GM18870 (cell line): Measurements from ENCODE around the gene WSB1.

Experiments
- ATAC-seq: cut with Tn5 transposase; IDR thresholded peaks from one replicate; pipeline ENCODE4 v1.9.1; 2021; ENCODE audit warnings: moderate library complexity; ENCODE audit not compliant: unreplicated experiment

WSB1 gene

DNA sequence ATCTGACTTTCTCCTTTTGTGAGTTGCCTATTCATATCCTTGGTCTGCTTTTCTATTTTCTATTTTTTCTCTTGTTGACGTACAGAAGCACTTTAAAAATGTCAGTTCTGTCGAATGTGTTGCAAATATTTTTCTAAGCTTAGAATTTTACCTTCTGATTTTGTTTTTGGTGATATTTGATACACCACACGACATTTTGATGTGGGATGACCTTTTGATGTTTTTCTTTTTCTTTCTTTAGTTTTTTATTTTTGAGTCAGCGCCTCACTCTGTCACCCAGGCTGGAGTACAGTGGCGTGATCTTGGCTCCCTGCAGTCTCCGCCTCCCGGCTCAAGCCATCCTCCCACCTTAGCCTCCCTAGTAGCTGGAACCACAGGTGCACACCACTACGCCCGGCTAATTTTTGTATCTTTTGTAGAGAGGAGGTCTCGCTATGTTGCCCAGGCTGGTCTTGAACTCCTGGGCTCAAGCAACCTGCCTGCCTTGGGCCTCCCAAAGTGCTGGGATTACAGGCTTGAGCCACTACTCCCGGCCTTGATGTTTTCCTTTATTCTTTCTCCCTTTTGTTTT lies 39.6 kb downstream of the WSB1 start:
- no peak for ATAC-seq

DNA sequence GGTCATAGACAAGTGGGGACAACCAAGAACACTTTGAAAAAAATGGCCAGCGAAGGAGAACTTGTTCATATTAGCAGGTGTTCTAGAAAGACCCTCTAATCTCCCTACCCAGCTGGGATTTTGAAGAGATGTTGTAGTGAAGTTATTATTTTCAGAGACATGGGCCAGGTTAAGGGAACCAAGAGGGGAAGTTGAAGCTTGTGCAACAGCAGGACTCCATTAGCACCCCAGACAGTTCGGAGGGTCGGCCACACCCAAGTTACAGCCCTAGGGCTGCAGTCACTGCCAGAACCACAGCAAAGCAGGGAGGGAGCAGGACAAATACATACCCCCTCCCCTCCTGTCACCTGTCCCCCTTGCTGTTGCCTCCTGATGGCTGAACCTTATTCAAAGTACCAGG lies 42.3 kb downstream of the WSB1 start:
- no peak for ATAC-seq

DNA sequence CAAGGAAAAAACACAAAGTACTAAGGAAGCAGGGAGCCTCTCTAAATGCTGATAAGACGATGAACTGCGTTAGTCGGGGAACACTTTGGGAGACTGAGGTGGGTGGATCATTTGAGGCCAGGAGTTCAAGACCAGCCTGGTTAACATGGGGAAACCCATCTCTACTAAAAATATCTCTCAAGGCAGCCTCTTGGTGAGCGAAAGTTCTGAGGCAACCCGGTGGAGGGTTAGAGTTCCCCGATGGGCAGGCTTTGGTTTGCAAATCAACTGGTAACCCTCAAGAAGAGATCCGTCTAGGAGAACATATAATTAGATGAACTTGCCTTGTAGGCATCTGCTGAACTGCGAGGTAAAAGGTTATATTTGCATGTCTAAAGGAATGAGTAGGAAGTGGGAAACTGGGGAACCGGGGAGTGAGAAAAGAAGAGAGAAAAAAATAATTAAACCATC lies 44.6 kb downstream of the WSB1 start:
- ATAC-seq: no peak

DNA sequence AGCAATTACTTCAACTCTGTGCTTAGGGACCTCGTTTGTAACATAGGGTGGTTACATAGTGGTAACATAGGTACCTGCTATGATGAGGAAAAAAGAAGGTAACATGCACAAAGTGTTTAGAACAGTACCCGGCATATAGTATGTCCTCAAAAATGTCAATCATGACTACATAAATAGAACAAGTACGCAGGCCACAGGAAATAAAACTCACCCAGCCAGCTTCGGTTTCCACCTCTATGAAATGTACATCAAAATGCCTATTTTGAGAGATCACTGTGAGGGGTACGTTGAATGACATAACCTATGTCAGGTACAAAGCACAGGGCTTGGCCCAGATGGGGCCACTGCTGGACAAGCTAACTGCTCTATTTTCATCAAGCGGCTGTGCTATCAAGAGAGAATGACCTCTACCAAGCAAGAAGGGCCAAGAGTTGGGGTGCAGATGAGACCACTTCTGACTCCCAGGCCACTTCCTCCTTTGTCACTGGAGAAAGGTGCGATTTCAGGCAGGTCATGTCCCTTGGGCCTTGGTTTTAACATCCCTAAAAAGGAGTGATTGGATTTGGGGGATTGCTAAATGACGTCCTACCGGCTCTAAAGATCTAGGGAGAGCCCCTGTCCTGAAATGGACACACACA lies 45.4 kb downstream of the WSB1 start:
- peak; percentile 41 for ATAC-seq

DNA sequence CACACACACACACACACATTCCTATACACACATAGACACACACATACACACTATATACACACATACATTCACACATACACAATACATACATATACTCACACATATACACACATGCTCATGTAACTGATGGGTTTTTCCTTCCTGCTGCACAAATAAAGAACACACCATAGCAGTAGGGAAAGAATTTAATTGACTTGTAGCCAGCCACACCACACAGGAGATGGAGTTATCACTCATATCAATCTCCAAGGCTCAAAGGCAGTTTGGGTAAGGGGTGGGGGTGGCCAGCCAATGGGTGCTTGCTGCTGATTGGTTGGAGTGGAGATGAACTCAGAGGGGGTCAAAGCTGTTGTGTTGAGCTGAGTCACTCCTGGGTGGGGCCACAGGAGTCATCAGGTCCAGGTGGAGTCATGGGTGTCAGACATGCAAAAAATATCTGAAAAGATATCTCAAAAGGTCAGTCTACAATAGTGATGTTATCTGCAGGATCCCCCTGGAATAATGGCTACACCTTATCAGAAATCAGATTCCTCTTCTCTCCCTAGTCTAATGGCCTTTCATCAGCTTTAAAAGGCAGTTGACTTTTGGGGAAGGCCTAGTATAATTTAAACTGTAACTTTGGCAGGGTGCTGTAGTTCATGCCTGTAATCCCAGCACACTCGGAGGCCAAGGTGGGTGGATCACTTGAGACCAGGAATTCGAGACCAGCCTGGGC lies 46.1 kb downstream of the WSB1 start:
- no peak for ATAC-seq

GRCh38 chr17:27340575-27340974 lies 46.7 kb downstream of the WSB1 start:
- no peak for ATAC-seq

GRCh38 chr17:27341041-27341471 lies 47.1 kb downstream of the WSB1 start:
- ATAC-seq: no peak

- no peak for ATAC-seq
Measured at GRCh38 chr17:27342059-27342458, 48.1 kb downstream of the WSB1 start.

GRCh38 chr17:27343294-27343693 lies 49.4 kb downstream of the WSB1 start:
- no peak for ATAC-seq

DNA sequence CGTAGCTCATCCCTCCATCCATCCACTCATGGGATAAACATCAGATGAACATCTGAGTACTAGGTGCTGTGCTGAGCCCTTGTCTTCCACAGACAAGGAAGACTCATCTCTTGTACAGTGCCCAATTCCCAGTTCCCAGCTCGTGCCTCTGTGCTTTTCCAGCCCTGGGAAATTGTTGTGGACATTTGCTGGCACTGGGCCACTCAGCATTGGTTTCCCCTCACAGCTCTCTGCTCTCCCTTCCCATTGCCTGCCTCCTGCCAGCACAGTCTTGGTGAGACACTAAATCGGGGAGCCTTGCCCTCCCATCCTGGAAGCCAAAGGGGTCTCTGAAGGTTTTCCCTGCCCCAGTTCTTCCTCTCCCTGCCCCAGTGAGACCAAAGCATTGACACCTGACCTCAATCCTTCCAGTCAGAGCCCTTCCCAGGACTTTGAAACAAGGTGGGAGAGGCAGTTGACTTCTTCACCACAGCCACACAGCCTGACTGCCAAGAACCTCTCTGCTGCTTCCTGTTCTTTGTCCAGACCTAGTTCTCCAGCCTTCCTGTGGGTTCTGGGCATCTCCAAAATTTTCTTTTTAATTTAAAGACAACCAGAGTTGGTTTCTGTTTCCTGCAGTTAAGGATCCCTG lies 50.2 kb downstream of the WSB1 start:
- no peak for ATAC-seq

DNA sequence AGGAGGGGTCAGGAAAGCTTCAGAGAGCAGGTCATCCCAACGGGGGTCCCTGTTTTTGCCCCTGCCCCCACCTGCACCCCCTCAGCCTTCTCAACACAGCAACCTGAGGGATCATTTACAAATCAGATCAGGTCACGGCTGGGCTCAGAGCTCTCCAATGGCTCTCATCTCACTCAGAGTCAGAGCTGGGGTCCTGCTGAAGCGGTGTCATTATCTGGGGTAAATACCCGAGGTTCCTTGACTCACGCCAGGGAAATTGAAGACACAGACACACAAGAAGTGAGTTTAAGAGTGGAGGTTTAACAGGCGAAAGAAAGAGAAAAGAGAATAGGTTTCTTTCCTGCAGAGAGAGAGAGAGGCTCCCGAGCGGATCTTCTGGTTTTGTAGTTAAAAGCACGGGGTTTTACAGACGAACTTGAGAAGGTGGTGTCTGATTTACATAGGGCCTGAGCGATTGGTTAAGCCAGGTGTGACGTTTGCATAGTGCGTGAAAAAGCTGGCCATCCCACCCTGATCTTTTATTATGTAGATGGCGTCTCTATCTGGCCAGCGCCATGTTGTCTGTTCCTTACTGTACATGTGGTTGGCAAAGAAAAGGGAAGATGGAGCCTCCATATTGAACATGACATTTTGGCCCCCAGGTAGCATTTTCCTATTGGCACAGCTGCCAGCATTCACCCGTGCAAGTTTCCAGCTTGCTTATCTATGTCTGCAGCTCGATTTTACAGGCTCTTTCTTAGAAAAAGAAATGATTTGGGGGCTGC lies 51.4 kb downstream of the WSB1 start:
- ATAC-seq: no peak

GRCh38 chr17:27346228-27346899 lies 52.5 kb downstream of the WSB1 start:
- no peak for ATAC-seq

- no peak for ATAC-seq
Measured at GRCh38 chr17:27348196-27348595, 54.3 kb downstream of the WSB1 start.

DNA sequence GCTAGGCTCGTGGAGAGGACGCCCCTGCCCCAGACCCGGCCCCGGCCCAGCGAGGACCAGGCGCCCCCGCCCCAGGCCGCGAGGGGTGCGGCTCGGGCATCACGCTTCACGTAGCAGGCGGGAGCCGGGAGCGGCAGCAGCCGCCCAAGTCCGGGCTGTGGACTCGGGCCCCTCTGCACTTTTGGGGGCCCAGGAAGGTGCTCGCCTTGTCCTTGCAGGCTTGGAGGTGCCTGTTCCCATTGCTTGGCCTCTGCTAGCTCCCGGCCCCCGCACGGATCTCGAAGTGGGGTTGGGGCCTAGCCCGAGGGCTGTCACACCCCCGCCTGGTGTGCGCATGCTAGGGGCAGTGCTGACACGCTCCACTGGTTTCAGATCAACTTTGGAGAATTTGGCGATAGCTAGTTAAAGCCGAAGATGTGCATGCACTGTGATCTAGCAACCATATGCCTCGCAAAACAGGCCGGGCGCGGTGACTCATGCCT lies 55.7 kb downstream of the WSB1 start:
- ATAC-seq: no peak

DNA sequence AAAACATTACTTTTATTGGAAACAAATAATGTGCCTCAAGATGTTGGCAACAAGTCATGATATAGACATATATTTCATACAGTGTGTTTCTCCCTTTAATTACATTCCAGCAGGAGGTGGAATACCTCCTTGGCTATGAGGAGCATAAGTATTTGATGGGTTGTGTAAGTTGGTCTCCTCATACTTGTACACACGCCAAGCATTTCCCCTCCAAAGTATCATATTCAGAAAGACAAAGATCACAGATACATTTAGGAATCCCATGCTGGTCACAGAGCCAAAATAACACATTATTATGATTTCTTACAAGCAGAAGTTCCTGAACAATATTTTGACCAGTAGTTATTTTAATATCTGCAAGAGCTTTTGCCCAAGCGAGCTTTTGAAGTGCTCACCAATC lies 57.8 kb downstream of the WSB1 start:
- no peak for ATAC-seq

DNA sequence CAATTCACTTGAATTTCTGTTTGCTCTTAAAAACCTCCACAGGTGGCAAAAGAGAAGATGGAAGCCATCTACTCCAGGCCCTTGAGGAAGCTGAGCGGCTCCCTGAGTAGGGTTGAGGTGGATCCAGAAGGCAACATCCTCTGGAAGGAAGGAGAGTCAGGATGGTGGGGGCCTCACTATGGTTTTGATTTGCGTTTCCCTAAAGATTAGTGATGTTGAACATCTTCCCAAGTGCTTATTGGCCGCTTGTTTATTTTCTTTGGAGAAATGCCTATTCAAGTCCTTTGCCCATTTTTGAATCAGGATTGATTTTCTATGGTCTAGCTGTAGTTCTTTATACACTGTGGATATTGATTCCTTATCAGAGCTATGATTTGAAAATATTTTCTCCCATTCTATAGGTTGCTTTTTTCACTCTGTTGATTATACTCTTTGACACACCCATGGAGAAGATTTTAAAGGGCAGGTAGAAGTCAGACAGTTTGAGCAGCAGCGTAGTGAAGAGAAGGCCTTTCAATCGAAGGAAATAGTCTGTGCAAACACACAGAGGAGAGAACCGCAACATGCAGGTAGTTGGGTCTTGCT lies 58.6 kb downstream of the WSB1 start:
- ATAC-seq: no peak

DNA sequence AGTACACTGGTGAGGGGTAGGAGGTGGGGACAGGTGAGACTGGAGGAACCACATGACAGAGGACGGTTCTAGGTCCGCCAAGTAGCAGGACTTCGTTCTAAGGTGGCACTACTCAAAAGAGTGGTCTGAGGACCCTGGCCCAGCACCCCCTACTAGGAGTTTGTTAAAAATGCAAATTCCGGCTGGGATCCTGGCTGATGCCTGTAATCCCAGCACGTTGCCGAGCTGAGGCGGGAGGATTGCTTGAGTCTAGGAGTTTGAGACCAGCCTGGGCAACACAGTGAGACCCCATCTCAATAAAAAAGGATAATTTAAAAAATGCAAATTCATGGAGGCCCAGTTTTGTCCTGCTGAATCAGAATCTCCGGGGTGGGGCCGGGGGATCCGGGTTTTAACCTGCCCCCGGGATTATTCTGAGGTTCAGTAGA lies 59.1 kb downstream of the WSB1 start:
- no peak for ATAC-seq

GRCh38 chr17:27353461-27354050 lies 59.6 kb downstream of the WSB1 start:
- peak; percentile 70 for ATAC-seq

- ATAC-seq: peak; percentile 7
Measured at GRCh38 chr17:27354051-27354490, 60.2 kb downstream of the WSB1 start.
